Stimulated activated CD4-positive, alpha-beta T cell treated with anti-CD3 and anti-CD28 coated beads, Interleukin-2, amount 100 ng/mL, for 4 hours (primary cell): ENCODE measurements around the gene SAMD4A.

Experiments
- DNase-seq: peaks from one replicate; pipeline ENCODE4 v3.0.0-alpha.2; 2020; ENCODE audit warnings: low read depth

Gene SAMD4A

DNA sequence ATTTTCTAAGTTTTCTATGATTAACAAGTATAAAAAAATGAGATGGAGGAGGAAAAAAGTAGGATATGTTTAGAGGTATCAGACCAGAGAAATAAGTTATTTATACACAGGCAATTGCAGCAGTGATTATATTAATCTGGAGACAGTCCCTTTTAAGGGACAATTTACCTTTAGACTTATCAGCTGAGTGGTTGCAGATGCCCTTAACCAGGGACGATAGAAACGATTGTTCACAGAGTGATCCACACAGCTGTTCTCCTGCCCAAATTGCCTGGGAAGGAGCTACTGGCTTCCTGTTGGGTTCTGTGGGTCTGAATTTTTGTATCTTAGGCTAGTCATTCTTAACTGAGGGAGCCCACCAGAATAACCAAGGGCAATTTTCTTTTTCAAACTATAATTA, 269.3 kb downstream of the SAMD4A start:
- DNase-seq: no peak

DNA sequence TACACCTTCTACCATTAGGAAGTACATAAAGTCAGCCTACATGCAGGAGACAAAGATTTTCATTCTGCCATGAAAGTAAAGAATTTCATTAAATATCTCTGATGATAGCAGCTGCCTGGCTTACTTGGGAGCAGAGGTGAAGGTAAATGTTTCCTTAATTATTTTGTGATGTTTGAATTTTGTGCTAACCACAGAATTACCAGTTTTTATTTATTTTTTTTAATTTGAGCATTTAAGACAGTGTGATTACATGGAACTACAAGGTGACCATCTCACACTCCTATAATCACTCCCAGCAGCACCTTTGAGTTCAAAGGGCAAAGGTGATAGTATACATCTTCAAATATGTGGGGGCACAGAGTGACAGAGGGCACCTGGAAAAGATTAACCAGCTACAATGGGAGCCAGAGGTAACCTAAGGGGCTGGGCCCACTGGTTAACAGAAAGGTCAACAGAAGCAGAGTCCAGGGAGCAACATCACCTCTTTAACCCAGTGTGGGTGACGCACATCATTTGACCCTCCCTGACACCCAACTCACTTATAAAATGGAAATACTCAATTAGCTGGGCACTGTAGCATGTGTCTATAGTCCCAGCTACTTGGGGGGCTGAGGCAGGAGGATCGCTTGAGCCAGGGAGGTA, 270.7 kb downstream of the SAMD4A start:
- no peak for DNase-seq

DNA sequence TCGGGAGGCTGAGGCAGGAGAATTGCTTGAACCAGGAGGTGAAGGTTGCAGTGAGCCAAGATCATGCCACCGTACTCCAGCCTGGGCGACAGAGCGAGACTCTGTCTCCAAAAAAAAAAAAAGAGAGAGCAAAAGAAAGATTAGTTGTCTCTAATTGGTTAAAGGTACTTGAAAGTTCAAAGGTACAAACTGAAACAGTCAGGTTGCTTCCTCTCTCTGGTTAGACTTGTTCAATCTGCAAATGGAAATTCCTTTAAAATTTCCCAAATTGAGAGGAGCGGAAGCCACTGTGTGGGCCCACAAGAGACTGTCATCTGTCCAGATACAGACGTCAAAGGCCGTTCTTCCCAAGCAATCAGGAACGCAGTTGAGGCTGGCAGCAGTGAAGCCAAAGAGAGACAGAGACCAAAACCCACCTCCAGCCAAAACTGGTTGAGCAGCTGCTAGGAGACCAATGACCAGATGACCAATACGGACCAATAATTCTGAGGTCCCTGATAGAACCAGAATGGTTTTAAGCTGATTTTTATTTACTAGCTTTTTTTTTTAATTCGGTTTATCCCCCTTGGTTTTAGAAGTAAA, 272.1 kb downstream of the SAMD4A start:
- DNase-seq: no peak

DNA sequence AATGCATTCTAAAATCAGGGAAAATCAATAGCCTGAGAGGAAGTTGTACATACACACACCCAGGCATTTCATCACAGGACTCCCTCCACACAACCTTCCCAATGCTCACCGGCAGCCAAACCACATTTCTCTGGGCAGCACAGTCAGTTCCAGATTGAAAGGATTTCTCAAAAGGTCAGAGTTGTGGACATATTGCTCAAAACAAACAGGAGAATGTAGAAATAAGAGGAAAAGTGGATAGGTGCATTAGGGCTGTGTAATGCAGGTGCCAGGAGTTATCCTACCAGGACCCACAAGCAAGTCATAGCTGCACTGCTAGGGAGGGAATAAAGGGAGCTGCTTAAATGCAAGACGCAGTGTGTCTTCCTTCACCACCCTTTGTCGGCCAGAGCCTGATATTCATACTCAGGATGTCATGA, 272.8 kb downstream of the SAMD4A start:
- DNase-seq: no peak

DNA sequence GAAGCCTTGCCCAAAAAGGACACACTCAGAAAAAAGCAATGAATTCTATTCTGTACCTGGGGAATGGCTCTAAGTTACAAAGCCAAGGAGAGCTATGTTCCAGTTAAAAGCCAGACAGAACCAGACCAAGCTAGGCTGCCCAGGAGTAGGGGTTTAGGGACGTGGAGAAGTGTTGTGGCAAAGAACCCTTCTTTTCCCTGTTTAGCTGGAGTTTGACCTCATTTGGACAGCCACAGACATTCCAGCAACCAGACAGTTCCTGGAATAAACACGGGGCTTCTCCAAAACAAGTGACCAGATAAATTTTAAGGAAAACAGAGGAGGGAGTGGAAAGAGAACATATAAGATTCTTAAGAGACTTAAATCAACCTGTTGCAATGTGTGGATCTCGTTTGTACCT, 273.4 kb downstream of the SAMD4A start:
- no peak for DNase-seq

GRCh38 chr14:54840798-54841197, 273.9 kb downstream of the SAMD4A start:
- no peak for DNase-seq
